ENCODE results near the gene SUSD2.
"Not testable (repeated sequence)": the region's sequence is repeated elsewhere in the genome, so short reads cannot be mapped to it uniquely, and the experiment has no call there.

Gene SUSD2

DNA sequence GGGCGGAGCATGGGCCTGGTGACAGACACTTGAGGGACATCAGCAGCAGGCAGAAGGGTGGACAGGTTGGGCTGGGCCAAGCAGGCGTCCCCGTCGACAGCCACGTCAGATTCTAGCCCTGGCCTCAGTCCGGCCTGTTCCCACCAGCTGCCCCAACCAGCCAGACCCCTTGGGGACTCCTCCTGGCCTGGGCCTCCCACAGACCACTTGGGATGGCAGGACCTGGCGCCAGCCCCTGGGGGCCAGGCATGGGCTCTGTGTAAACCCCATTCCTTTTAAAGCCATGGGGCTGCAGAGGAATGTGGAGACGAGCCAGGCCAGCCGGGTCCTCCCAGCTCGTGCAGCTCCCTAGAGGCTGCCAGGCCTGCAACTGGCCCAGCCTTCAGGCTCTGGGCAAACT is 4.7 kb upstream of the SUSD2 start:
- DNase-seq, result no peak

DNA sequence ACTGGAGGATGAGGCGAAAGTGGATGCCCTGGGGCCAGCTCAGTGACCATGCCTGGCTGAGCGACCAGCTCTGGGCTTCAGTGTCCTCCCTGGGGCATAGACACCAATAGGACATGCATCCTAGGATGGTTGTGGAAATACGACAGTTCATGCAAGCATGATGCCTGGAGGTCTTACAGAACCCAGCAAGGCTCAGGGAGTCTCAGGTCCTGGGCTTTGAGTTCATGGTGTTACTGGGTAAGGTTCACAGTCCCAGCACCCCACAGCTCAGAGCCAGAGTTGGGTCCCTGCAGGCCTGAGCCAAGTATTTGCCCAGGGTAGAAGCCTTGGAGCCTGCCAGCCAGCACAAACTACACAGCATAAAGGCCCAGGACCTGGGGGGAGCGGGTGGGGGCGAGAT is 4.2 kb upstream of the SUSD2 start:
- no peak for DNase-seq

DNA sequence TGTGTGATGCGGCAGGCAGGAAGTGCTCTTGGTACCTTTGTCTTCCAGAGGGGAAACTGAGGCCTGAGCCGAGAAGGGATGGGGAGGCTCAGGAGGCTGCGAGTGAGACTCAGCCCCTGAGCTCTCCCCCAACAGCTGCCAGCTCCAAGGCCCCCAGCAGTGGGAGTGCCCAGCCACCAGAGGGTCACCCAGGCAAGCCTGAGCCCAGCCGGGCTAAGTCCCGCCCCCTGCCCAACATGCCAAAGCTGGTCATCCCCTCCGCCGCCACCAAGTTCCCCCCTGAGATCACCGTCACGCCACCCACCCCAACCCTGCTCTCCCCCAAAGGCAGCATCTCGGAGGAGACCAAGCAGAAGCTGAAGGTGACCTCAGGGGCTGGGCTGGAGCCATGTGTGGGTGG is 3.8 kb upstream of the SUSD2 start:
- no peak for DNase-seq

DNA sequence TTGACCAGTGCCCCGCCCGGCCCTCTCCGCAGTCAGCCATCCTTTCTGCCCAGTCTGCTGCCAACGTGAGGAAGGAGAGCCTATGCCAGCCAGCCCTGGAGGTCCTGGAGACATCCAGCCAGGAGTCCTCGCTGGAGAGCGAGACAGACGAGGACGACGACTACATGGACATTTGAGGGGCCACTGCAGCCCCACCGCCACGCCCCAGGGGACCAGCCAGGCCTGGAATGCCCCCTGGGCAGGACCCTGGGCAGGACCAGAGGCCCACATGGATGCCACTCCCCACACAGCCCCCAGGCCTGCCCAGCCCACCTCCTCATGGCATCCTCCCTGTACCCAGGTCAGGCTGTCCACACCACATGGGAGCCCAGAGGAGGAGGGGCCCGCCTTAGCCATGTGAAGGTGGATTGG is 3.3 kb upstream of the SUSD2 start:
- no peak for DNase-seq

DNA sequence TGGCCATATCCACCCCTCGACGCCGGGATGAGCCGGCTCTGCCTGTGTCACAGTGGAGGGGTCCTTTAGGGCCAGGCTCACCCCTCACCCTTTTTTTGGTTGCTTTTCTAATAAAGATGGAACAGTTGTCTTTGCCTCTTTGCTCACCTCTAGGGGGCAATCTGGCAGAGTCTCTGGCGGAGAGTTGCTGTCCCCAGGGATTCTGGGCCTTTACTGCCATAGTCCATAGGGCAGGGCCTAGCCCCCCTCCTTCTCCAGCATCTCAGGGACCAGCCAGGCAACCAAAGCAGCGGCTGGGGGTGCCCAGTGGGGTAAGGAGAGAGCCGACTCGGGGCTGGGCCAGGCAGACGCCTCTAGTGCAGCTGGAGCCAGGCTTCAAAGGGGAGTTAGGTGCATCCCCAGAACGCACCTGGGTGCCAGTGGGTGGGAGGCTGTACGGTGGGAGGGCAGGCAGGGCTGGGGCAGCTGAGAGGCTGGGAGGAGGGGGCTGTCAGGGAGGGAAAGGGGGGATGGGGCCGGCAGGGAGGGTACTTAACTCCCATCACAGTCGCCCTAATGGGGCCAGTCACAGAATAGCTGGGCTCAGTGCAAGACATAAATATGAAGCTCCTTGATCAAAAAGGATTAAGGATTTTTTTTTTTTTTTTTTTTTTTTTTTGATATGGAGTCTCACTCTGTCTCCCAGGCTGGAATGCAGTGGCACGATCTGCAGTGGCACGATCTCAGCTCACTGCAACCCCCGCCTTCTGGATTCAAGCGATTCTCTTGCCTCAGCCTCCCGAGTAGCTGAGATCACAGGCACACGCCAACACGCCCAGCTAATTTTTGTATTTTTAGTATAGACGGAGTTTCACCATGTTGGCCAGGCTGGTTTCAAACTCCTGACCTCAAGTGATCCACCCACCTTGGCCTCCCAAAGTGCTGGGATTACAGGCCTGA is 2.5 kb upstream of the SUSD2 start:
- peak in 2 of 58 donors; percentile 10 to 11 for DNase-seq

DNA sequence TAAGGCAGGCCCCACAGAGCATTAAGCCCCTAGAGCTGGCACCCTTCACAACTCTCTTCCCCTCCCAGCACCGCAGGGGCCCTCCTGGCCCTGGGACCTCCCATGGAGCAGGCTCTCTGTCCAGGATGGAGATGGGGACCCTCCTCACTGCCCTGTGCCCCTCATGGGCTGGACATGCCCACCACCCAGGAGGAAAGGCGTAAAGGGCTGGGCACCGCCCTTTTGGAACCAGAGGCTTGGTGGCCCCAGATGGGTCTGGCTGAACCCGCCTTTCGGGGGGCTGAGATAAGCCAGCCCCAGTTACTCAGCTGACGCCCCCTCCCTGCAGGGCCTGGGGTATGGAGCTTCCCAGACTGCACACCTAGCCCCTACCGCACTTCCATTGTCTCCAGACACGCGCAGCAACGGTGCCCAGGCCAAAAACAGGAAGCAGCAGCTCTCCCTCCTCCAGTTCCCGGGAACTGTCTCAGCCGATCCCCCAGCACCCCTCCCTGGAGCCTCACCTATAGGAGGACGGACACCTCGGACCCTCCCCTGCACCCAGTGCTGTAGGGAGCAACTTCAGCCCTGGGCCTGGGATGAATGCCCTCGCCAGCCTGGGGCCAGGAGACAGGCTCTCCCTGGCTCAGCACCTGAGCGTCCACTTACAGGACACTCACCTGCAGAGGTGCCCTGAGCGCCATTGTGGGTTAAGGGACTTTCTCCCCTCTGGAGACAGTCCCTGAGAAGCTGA is 1.6 kb upstream of the SUSD2 start:
- no peak for DNase-seq

DNA sequence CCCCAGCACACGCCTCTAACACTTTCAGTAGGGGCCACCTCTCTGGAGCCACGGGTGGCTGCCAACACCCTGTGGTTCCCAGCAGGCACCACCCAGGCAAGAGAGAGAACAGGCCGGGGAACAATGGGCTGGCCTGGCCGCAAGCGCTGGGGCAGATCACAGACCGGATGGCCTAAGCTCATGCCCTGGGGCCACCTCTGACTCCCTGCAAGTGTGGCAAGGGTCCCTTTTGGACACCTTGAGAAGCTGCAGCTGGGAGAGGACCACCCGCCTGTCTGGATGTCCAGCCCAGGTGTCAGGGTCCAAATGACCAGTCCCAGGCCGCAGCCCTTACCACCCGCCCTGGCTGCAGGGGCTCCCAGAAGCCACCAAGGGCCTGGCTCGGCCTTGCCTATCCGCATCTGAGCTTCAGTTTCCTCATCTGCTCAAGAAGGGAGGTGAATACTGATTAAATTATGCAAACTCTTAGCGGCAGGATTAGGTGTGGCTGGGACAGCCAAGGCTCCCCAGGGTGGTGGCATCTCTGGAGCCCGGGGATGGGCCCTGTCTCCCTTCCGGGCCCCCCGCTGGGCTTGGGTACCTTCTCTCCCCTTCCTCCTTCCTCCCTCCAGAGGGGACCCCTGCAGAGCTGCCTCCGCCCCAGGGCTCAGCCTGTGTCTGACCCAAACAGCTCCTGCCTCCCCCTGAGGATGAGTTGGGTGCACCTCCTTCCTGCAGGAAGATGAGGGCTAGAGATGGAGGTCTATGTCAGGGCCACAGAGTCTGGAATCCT is 785 bp upstream of the SUSD2 start:
- DNase-seq, result no peak

DNA sequence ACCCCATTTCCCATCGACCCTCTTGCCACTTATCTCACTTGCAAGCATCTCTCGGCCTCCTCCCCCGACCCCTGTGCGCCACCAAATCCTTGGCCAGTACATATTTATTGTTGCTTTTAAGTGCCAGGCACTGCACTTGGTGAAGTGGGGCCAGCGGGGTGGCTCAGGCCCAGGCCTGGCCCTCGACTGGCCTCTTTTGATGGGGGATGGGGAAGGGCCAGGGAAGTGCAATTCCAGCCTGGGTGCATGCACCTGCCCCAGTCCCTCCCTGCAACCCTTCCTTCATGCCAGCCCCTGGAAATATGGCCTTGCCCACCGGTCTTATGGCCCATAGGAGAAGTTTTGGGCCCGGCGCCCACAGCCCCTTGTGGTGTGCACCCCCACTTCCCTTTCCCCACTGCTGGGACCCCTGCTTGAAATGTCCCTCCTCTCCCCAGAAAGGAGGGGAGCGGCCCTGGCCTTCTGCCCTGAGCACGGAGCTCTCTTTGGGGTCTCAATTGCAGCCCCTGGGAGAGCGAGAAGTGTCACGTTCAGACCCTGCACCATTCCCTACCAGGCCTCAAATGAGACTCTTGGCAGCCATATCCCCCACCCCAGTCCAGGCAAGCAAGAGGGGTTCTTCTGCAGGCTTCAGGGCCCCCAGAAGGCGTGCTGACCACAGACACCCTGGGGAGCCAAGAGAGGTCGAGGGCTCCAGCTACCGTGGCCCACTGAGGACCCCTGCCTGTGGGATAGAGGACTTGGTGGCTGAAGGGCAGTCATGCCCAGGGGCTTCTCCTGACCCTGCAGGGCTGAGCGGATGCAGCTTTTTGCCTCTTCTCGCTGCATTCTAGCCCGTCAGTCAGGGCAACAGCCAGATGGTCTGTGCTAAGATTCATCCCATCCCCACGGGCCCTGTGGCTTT is 961 bp downstream of the SUSD2 start:
- no peak for DNase-seq

DNA sequence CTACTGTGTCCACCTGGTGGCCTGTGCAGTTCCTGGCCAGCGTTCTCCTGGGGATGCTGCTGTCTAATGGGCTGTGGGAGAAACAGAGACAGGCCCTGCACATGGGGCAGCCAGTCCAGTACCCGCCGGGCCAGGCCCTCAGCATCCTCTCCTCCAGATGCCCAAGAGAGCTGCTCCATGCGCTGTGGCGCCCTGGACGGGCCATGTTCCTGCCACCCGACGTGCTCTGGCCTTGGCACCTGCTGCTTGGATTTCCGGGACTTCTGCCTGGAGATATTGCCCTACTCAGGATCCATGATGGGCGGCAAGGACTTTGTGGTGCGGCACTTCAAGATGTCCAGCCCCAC is 1.6 kb downstream of the SUSD2 start:
- not testable (repeated sequence) for DNase-seq

DNA sequence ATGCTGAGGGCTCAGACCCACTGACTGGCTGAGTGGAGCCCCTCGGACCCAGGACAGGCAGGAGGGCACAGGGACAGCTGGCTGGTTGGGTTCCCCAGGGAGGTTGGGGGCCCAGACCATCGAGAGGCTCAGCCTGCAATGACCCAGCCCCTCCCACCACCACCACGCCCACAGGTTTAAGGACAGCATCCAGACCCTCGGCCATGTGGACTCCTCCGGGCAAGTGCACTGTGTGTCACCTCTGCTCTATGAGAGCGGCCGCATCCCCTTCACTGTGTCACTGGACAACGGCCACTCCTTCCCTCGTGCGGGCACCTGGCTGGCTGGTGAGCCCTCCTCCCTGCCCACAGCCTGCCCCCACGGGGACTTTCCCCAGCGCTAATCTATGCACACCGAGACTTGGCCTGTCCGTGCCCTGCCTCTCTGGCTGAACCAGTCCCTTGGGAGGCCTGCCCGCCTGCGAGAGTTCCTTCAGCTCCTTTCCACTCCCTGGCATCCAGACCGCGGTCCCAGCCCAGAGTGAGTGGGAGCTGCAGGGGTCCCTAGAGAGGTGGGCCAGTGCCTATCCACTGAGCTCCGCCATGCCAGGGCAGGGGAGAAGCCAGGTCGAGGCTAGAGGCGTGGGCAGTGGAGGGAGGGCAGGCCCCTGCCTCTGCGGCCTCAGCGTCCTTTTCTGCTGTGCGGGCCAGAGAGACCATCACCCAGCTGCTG is 2.2 kb downstream of the SUSD2 start:
- DNase-seq, result no peak

DNA sequence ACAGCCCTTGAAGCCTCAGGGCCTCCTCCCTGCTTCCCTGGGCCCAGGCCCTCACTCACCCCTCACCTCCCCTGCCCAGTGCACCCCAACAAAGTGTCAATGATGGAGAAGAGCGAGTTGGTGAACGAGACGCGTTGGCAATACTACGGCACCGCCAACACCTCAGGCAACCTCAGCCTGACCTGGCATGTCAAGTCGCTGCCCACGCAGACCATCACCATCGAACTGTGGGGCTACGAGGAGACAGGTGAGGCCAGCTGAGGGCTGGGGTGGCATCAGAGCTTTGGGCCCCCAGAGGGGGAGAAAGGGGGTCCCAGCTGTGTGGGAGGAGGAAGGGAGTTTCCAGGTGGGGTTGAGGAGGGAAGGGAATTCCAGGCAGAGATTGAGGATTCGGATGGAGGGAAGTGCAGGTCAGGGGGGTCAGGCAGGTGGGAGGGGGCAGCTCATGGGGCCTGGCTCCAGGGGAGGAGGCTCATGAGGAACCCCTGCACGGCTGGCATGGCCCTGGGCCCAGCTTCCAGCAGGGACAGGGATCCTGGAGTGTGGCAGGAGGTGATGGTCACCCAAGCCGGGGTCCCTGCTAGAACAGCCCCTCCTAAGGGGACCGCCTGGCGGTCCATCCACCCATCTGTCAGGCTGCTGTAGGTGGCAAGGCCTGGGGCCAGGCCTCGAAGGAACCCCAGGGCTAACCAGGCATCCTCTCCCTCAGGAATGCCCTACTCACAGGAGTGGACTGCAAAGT is 2.9 kb downstream of the SUSD2 start:
- DNase-seq, result no peak

DNA sequence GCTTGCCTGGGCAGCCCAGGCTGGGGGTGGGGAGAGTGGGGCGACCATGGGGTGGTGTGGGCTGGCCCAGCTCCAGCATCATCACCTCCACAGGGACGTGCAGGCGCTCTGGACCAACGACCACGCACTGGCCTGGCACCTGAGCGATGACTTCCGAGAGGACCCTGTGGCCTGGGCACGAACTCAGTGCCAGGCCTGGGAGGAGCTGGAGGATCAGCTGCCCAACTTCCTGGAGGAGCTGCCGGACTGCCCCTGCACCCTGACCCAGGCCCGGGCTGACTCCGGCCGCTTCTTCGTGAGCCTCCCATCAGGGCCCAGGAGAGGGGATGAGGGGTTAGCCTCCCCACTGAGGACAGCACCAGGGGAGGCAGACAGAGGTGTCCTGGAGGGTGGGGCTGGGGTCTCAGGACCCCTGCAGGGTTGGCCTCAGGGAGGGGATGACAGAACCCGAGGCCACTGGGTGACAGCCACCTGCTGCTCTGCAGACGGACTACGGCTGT is 3.8 kb downstream of the SUSD2 start:
- DNase-seq, result no peak

DNA sequence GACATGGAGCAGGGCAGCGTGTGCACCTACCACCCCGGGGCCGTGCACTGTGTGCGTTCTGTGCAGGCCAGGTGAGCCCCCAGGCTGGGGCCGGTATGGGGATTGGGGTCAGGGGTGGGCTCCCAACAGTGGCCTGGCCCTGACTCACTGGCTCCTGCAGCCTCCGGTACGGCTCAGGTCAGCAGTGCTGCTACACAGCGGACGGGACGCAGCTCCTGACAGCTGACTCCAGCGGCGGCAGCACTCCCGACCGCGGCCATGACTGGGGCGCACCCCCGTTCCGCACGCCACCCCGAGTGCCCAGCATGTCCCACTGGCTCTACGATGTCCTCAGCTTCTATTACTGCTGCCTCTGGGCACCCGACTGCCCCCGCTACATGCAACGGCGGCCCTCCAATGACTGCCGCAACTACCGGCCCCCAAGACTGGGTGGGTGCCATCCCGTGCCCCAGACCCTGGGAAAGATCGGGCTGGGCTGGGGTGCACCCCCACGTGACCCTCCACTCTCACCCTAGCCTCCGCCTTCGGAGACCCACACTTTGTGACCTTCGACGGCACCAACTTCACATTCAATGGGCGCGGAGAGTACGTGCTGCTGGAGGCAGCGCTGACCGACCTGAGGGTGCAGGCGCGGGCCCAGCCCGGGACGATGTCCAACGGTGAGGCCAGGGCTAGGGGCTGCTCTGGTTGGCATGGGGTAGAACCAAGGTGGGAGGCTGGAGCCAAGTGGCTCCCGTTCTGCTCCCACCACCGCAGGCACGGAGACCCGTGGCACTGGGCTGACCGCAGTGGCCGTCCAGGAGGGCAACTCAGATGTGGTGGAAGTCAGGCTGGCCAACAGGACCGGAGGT is 4.4 kb downstream of the SUSD2 start:
- DNase-seq, result no peak

DNA sequence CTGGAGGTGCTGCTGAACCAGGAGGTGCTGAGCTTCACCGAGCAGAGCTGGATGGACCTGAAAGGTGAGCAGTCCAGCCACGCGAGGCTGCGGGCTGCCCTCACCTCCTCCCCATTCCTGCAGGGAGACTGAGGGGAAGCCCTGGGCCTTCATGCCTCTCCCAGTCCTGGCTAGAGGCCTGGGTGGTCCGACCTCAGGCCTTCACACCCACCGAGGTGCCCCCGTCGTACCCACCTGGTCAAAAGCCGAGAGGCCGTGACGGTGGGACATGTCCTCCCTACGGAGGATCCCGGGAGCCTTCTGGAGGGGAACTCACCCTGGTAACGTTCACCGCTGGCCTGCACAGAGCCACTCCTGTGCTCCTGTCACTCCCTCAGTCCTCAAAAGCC is 5.1 kb downstream of the SUSD2 start:
- no peak for DNase-seq

DNA sequence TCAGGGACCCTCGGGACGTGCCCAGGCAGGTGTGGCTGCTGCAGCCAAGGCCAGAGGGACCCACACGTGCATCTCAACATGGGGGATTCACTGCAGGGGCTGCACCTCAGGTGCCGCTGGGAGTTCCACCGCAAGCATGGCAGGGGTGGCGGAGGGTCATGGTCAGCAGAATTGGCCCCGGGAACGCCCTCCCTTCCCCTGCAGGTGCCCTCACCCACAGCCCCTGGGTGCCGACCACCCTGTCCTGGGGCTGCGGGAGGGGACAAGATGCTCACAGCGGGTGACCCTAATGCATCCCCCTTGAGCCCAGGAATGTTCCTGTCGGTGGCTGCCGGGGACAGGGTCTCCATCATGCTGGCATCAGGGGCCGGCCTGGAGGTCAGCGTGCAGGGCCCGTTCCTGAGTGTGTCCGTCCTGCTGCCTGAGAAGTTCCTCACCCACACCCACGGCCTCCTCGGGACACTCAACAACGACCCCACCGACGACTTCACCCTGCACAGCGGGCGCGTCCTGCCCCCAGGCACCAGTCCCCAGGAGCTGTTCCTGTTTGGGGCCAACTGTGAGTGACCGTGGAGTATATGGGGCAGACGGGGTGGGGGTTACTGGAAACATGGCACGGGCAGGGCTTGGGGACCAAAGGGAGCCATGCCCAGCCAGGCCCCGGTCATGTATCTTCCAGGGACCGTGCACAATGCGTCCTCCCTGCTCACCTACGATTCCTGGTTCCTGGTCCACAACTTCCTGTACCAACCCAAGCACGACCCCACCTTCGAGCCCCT is 5.8 kb downstream of the SUSD2 start:
- DNase-seq, result no peak

DNA sequence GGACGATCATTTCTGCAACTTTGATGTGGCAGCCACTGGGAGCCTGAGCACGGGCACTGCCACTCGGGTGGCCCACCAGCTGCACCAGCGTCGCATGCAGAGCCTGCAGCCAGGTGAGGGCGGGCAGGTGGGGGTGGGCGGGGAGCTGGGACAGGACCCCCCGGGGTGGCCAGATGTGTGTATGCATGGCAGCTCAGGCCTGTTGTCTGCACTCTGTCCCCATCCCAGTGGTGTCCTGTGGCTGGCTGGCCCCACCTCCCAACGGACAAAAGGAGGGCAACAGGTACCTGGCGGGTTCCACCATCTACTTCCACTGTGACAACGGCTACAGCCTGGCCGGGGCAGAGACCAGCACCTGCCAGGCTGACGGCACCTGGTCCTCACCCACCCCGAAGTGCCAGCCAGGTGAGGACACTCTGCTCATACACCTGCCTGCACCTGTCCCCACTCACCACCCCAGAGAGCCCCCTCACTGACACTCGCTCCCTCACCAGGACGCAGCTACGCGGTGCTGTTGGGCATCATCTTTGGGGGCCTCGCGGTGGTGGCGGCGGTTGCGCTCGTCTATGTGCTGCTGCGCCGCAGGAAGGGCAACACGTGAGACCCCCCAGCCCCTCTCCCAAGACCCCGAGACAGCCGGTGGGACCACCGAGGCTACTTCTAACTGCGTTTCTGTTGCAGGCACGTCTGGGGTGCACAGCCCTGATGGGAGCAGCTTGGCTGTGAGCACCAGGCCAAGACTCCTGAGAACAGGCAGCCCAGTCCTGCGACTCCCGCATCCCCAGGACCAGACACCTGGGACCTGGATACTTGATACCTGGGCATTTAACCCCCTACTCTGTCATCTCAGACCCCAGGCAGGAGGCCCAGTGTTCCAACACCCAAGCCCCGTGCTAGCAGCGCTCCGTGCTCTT is 6.7 kb downstream of the SUSD2 start:
- no peak for DNase-seq
